Glutamatergic neuron (in vitro differentiated cells): ENCODE results near the gene EXOC4. TPM values are rescaled to one million over a fixed set of nuclear protein-coding genes. Genes with fewer than 3 reads are reported as not detected.
A peak's percentile ranks its signal among the peaks of the same experiment; 100 is the strongest.

Source experiments
- DNase-seq: peaks from one replicate; pipeline ENCODE4 v3.0.0; 2022
- H3K27ac Mint-ChIP-seq: one replicate; pipeline ENCODE4 v1.8.0; 2020; ENCODE audit warnings: mild to moderate bottlenecking, mixed read lengths, inconsistent platforms; ENCODE audit not compliant: unreplicated experiment
- H3K27me3 Mint-ChIP-seq: one replicate; pipeline ENCODE4 v1.8.0; 2020; ENCODE audit warnings: mild to moderate bottlenecking, moderate library complexity, mixed read lengths, inconsistent platforms; ENCODE audit not compliant: unreplicated experiment
- H3K36me3 Mint-ChIP-seq: one replicate; pipeline ENCODE4 v1.8.0; 2020; ENCODE audit warnings: mild to moderate bottlenecking, mixed read lengths, inconsistent platforms; ENCODE audit not compliant: unreplicated experiment
- H3K4me1 Mint-ChIP-seq: one replicate; pipeline ENCODE4 v1.8.0; 2020; ENCODE audit warnings: mild to moderate bottlenecking, low read depth, mixed read lengths, inconsistent platforms; ENCODE audit not compliant: unreplicated experiment
- H3K4me3 Mint-ChIP-seq: one replicate; pipeline ENCODE4 v1.8.0; 2020; ENCODE audit warnings: mild to moderate bottlenecking, mixed read lengths, inconsistent platforms; ENCODE audit not compliant: unreplicated experiment
- H3K9me3 Mint-ChIP-seq: one replicate; pipeline ENCODE4 v1.8.0; 2020; ENCODE audit warnings: mild to moderate bottlenecking, moderate library complexity, mixed read lengths, inconsistent platforms; ENCODE audit not compliant: unreplicated experiment
- total RNA-seq: library from RNA; stranded (reverse); fragmentation: NEBNext Ultra II Directional; extraction: Animal tissue kit (Norgen Biotek cat#: 25700); gene quantifications from one replicate; pipeline ENCODE4 v1.2.1, GENCODE V29; 2021; ENCODE audit not compliant: unreplicated experiment
- TF ChIP-seq, protein P1 (sequence below): fragments of 200-600 bp; sonication (generic); IDR thresholded peaks from one replicate; pipeline ENCODE4 v1.5.0; 2021; ENCODE audit not compliant: partially characterized antibody, unreplicated experiment

The EXOC4 gene
- total RNA-seq, 1 donor from 2014 or later = 73.8 TPM

DNA sequence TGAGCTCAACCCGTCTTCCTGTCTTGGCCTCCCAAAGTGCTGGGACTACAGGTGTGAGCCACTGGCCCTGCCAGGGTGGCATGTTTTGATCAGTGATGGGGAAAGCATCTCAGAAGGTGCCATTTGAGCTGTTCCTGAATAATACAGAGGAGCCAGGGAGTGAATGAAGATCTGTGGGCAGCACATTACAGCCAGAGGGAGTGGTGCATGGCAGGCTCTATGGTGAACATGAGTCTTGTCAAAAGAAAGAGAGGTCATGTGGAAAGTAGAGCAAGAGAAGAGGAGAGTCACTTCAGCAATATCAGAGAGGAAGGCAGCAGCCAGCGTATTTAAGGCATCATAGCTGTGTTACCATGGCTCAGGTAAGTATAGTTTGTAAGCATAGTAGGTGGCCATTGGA is 598.5 kb downstream of the EXOC4 start:
- H3K36me3 Mint-ChIP-seq = no peaks in the 10 kb centered on the region
- TF ChIP-seq, protein P1, sequence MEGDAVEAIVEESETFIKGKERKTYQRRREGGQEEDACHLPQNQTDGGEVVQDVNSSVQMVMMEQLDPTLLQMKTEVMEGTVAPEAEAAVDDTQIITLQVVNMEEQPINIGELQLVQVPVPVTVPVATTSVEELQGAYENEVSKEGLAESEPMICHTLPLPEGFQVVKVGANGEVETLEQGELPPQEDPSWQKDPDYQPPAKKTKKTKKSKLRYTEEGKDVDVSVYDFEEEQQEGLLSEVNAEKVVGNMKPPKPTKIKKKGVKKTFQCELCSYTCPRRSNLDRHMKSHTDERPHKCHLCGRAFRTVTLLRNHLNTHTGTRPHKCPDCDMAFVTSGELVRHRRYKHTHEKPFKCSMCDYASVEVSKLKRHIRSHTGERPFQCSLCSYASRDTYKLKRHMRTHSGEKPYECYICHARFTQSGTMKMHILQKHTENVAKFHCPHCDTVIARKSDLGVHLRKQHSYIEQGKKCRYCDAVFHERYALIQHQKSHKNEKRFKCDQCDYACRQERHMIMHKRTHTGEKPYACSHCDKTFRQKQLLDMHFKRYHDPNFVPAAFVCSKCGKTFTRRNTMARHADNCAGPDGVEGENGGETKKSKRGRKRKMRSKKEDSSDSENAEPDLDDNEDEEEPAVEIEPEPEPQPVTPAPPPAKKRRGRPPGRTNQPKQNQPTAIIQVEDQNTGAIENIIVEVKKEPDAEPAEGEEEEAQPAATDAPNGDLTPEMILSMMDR = no peak
- H3K4me3 Mint-ChIP-seq = no peak overlapping the region
- H3K9me3 Mint-ChIP-seq = no peaks in the 10 kb centered on the region
- no peak for DNase-seq
- peaks cover 6% of the 10 kb centered on the region for H3K27me3 Mint-ChIP-seq
- no peak overlapping the region for H3K27ac Mint-ChIP-seq
- H3K4me1 Mint-ChIP-seq = peaks cover 17% of the 10 kb centered on the region

GRCh38 chr7:133853706-133854276 is 600.9 kb downstream of the EXOC4 start:
- H3K9me3 Mint-ChIP-seq = peaks cover under 1% of the 10 kb centered on the region
- DNase-seq = no peak
- H3K36me3 Mint-ChIP-seq = no peaks in the 10 kb centered on the region
- TF ChIP-seq, protein P1 = peak; percentile 23
- H3K4me3 Mint-ChIP-seq = no peak overlapping the region
- peaks cover 4% of the 10 kb centered on the region for H3K27me3 Mint-ChIP-seq
- H3K27ac Mint-ChIP-seq = no peak overlapping the region
- H3K4me1 Mint-ChIP-seq = peaks cover 19% of the 10 kb centered on the region

DNA sequence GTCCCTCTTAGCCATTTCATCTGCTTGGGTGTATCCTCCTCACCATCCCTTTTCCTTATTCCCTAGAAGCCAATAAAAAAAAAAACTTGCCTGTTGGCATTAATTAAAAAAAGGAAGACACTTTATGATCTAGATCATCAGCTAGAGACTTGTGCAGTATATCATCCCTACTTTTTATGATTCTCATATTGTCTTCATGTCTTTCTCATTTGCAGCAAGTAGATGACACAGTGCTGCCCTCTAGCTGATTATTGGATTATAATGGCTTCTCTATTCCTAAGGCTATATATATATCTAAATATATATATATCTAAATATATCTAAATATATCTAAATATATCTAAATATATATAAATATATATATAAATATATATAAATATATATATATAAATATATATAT is 601.9 kb downstream of the EXOC4 start:
- no peak overlapping the region for H3K4me3 Mint-ChIP-seq
- H3K27me3 Mint-ChIP-seq = peaks cover 4% of the 10 kb centered on the region
- H3K36me3 Mint-ChIP-seq = no peaks in the 10 kb centered on the region
- H3K27ac Mint-ChIP-seq = no peak overlapping the region
- no peak for DNase-seq
- H3K9me3 Mint-ChIP-seq = peaks cover 2% of the 10 kb centered on the region
- H3K4me1 Mint-ChIP-seq = peaks cover 26% of the 10 kb centered on the region
- TF ChIP-seq, protein P1 = peak; percentile 58

GRCh38 chr7:133857376-133858119 is 604.7 kb downstream of the EXOC4 start:
- TF ChIP-seq, protein P1 = no peak
- Mint-ChIP-seq H3K36me3 (no peaks in the 10 kb centered on the region), H3K9me3 (peaks cover 2% of the 10 kb centered on the region), H3K4me1 (peaks cover 30% of the 10 kb centered on the region), H3K4me3 (no peak overlapping the region), H3K27me3 (peaks cover 4% of the 10 kb centered on the region), H3K27ac (no peak overlapping the region)
- no peak for DNase-seq

GRCh38 chr7:133858311-133858710 is 605.4 kb downstream of the EXOC4 start:
- H3K27me3 Mint-ChIP-seq = peaks cover 2% of the 10 kb centered on the region
- TF ChIP-seq, protein P1 = no peak

More at GRCh38 chr7:133858311-133858710, 605.4 kb downstream of the EXOC4 start:
- DNase-seq = no peak
- H3K27ac Mint-ChIP-seq = no peak overlapping the region
- H3K9me3 Mint-ChIP-seq = peaks cover 2% of the 10 kb centered on the region
- peaks cover 23% of the 10 kb centered on the region for H3K4me1 Mint-ChIP-seq
- no peak overlapping the region for H3K4me3 Mint-ChIP-seq
- no peaks in the 10 kb centered on the region for H3K36me3 Mint-ChIP-seq
